Panc1 (cell line): Measurements from ENCODE around the gene BABAM2. TPM values are rescaled to one million over a fixed set of nuclear protein-coding genes. Genes with fewer than 3 reads are reported as not detected.

Experiments
- ATAC-seq: fragments of 200-7000 bp; cut with Tn5 transposase; 2 replicates; pipeline ENCODE4 v1.9.1; 2020; ENCODE audit warnings: mild to moderate bottlenecking, moderate library complexity
- BruUV-seq: library from RNA; stranded (reverse); fragments of 400-500 nt; replicated peaks from 2 replicates; lab custom pipeline; 2021; lab: Mats Ljungman, UMichigan
- CTCF ChIA-PET: fragments of 300-600 bp; sonication (Branson Sonifier 250); formaldehyde crosslinking; loops from one replicate; lab custom pipeline; 2022; ENCODE audit warnings: antibody characterized with exemption; lab: Charles Lee
- POLR2A ChIA-PET: fragments of 300-600 bp; sonication (Branson Sonifier 250); formaldehyde crosslinking; loops from one replicate; lab custom pipeline; 2022; ENCODE audit warnings: antibody characterized with exemption; lab: Charles Lee
- DNase-seq: peaks from one replicate; pipeline ENCODE4 v3.0.0-alpha.2; 2010; ENCODE audit warnings: low read depth, low spot score
- H3K27ac ChIP-seq: 2 replicates; pipeline ENCODE4 v1.5.1; 2011; ENCODE audit warnings: mild to moderate bottlenecking, low read length, inconsistent platforms
- H3K27me3 ChIP-seq: fragments of 200-500 bp; sonication (Bioruptor generic); 2 replicates; pipeline ENCODE4 v1.6.0; 2014; ENCODE audit warnings: low read length, inconsistent platforms; ENCODE audit not compliant: control insufficient read depth, insufficient read depth
- H3K36me3 ChIP-seq: fragments of 200-500 bp; sonication (Bioruptor generic); 2 replicates; pipeline ENCODE4 v1.5.1; 2014; ENCODE audit warnings: inconsistent platforms, mild to moderate bottlenecking, low read length, moderate library complexity; ENCODE audit not compliant: control insufficient read depth, insufficient read depth
- H3K4me1 ChIP-seq: 2 replicates; pipeline ENCODE4 v1.5.1; 2011; ENCODE audit warnings: inconsistent platforms, mild to moderate bottlenecking, low read length, moderate library complexity; ENCODE audit not compliant: control insufficient read depth, insufficient read depth
- H3K4me3 ChIP-seq, 2 experiments: 2 replicates each; pipeline ENCODE4 v1.5.1; 2011 to 2012; ENCODE audit warnings: low read depth in 2 of 2, low read length in 2 of 2, mild to moderate bottlenecking in 2 of 2, inconsistent platforms in 1 of 2, moderate library complexity in 1 of 2
- H3K9me3 ChIP-seq: fragments of 200-500 bp; sonication (Bioruptor generic); 2 replicates; pipeline ENCODE4 v1.5.1; 2014; ENCODE audit warnings: low read depth, mild to moderate bottlenecking, inconsistent platforms, low read length, moderate library complexity; ENCODE audit not compliant: control insufficient read depth, insufficient read depth
- CTCF ChIP-seq: fragments of 450-650 bp; IDR thresholded peaks from 2 replicates; pipeline ENCODE4 v1.5.1; 2017; ENCODE audit warnings: mild to moderate bottlenecking
- POLR2AphosphoS5 ChIP-seq: IDR thresholded peaks from 2 replicates; pipeline ENCODE4 v1.6.1; 2012; ENCODE audit warnings: mild to moderate bottlenecking, low read depth, low read length, moderate library complexity
- REST ChIP-seq, 2 experiments: IDR thresholded peaks; 2 replicates each; pipeline ENCODE4 v1.6.1; 2011 to 2012; ENCODE audit warnings: low read depth in 2 of 2, control low read depth in 1 of 2, low read length in 1 of 2, mild to moderate bottlenecking in 1 of 2, moderate library complexity in 1 of 2; ENCODE audit not compliant: insufficient read depth in 1 of 2
- SIN3A ChIP-seq: IDR thresholded peaks from 2 replicates; pipeline ENCODE4 v1.6.1; 2012; ENCODE audit warnings: low read depth, mild to moderate bottlenecking, low read length, moderate library complexity, borderline replicate concordance; ENCODE audit not compliant: insufficient read depth
- TCF7L2 ChIP-seq: IDR thresholded peaks from 2 replicates; pipeline ENCODE4 v1.6.1; 2011; ENCODE audit warnings: mild to moderate bottlenecking, low read depth, low read length, inconsistent platforms
- in situ Hi-C: cut with HindIII; loops from 2 replicates; pipeline ENCODE4 v1.10.0; 2016; ENCODE audit warnings: low sequenced_read_pairs, low pct_unique_long_range_greater_than_20kb
- intact Hi-C: fragments of 100-400 bp; cut with micrococcal nuclease; formaldehyde crosslinking; loops from one replicate; pipeline ENCODE4 v1.10.0; 2022; ENCODE audit not compliant: unreplicated experiment
- total RNA-seq: library from RNA; stranded (reverse); gene quantifications from one replicate; pipeline ENCODE4 v1.2.1, GENCODE V29; 2021; ENCODE audit not compliant: unreplicated experiment

BABAM2 gene
- total RNA-seq, 1 experiment from 2014 or later: 31.2 TPM

GRCh38 chr2:28351621-28352020 is 461.1 kb downstream of the BABAM2 start:
- Histone ChIP-seq H3K4me1 (no peaks in the 10 kb centered on the region), H3K36me3 (no peaks in the 10 kb centered on the region), H3K9me3 (no peaks in the 10 kb centered on the region), H3K27me3 (no peaks in the 10 kb centered on the region), H3K4me3 (no peak overlapping the region), H3K27ac (no peak overlapping the region)
- no TSS peak for BruUV-seq
- in situ Hi-C loops (no loop called here), intact Hi-C loops (no loop called here)
- CTCF ChIA-PET: no interaction called here
- no peak for DNase-seq
- no peak for TF ChIP-seq SIN3A
- no peak for TF ChIP-seq CTCF
- no peak for TF ChIP-seq REST (IDR thresholded peaks at IDR 0.05; ENCODE audit: insufficient read depth in 1 of 2, low read depth in 2 of 2, low read length in 1 of 2)
- TF ChIP-seq POLR2AphosphoS5: no peak
- no peak for TF ChIP-seq TCF7L2
- POLR2A ChIA-PET: no interaction called here
- ATAC-seq: no peak

GRCh38 chr2:28352104-28352503 is 461.6 kb downstream of the BABAM2 start:
- H3K9me3 ChIP-seq: no peaks in the 10 kb centered on the region
- H3K4me1 ChIP-seq: no peaks in the 10 kb centered on the region
- no peak overlapping the region for H3K27ac ChIP-seq
- ATAC-seq: no peak
- H3K4me3 ChIP-seq: no peak overlapping the region
- H3K27me3 ChIP-seq: no peaks in the 10 kb centered on the region
- no peak for DNase-seq
- ChIA-PET CTCF (no interaction called here), POLR2A (no interaction called here)
- no TSS peak for BruUV-seq
- TF ChIP-seq POLR2AphosphoS5 (no peak), REST (IDR thresholded peaks at IDR 0.05; ENCODE audit: insufficient read depth in 1 of 2, low read depth in 2 of 2, low read length in 1 of 2) (no peak), TCF7L2 (no peak), CTCF (no peak), SIN3A (no peak)
- intact Hi-C loops: no loop called here
- in situ Hi-C loops: no loop called here
- no peaks in the 10 kb centered on the region for H3K36me3 ChIP-seq
